HEK293 (cell line): ENCODE measurements around the gene MECP2.
A peak's percentile ranks its signal among the peaks of the same experiment; 100 is the strongest.

Experiments
- BCL11B ChIP-seq: fragments of 450-650 bp; formaldehyde crosslinking; IDR thresholded peaks from 2 replicates; pipeline ENCODE4 v1.5.1; 2016; ENCODE audit warnings: low read depth, missing biosample characterization, missing genetic modification characterization
- GLI2 ChIP-seq: fragments of 450-650 bp; formaldehyde crosslinking; IDR thresholded peaks from 2 replicates; pipeline ENCODE4; 2017; ENCODE audit warnings: missing biosample characterization, missing genetic modification characterization, low read depth, borderline replicate concordance
- MEIS1 ChIP-seq: sonication (generic); formaldehyde crosslinking; IDR thresholded peaks from 2 replicates; pipeline ENCODE4 v1.8.1; 2022; ENCODE audit warnings: missing genetic modification reagents, mild to moderate bottlenecking, borderline replicate concordance
- MYNN ChIP-seq: fragments of 450-650 bp; formaldehyde crosslinking; IDR thresholded peaks from 2 replicates; pipeline ENCODE4 v1.5.1; 2016; ENCODE audit warnings: missing biosample characterization, missing genetic modification characterization, borderline replicate concordance
- PRDM10 ChIP-seq: fragments of 450-650 bp; formaldehyde crosslinking; IDR thresholded peaks from 2 replicates; pipeline ENCODE4 v1.5.1; 2016; ENCODE audit warnings: missing biosample characterization, missing genetic modification characterization
- PRDM4 ChIP-seq: fragments of 450-650 bp; formaldehyde crosslinking; IDR thresholded peaks from 2 replicates; pipeline ENCODE4 v1.5.1; 2017; ENCODE audit warnings: missing biosample characterization, missing genetic modification characterization
- SP2 ChIP-seq: fragments of 450-650 bp; formaldehyde crosslinking; IDR thresholded peaks from 2 replicates; pipeline ENCODE4 v1.5.1; 2016; ENCODE audit warnings: missing biosample characterization, missing genetic modification characterization
- YY2 ChIP-seq: fragments of 450-650 bp; formaldehyde crosslinking; IDR thresholded peaks from 2 replicates; pipeline ENCODE4 v1.5.1; 2016; ENCODE audit warnings: missing biosample characterization, missing genetic modification characterization
- ZBTB21 ChIP-seq: fragments of 450-650 bp; formaldehyde crosslinking; IDR thresholded peaks from 2 replicates; pipeline ENCODE4 v1.5.1; 2017; ENCODE audit warnings: missing biosample characterization, missing genetic modification characterization
- ZNF10 ChIP-seq: fragments of 450-650 bp; formaldehyde crosslinking; IDR thresholded peaks from 2 replicates; pipeline ENCODE4 v1.5.1; 2017; ENCODE audit warnings: missing biosample characterization, missing genetic modification characterization
- ZNF146 ChIP-seq: fragments of 450-650 bp; formaldehyde crosslinking; IDR thresholded peaks from 2 replicates; pipeline ENCODE4 v1.5.1; 2016; ENCODE audit warnings: missing biosample characterization, missing genetic modification characterization
- ZNF148 ChIP-seq: fragments of 450-650 bp; formaldehyde crosslinking; IDR thresholded peaks from 2 replicates; pipeline ENCODE4 v1.5.0; 2017; ENCODE audit warnings: missing biosample characterization, missing genetic modification characterization, borderline replicate concordance
- ZNF16 ChIP-seq: fragments of 450-650 bp; formaldehyde crosslinking; IDR thresholded peaks from 2 replicates; pipeline ENCODE4 v1.5.1; 2016; ENCODE audit warnings: low read depth, missing biosample characterization, missing genetic modification characterization
- ZNF174 ChIP-seq: fragments of 450-650 bp; formaldehyde crosslinking; IDR thresholded peaks from 2 replicates; pipeline ENCODE4 v1.5.0; 2017; ENCODE audit warnings: missing biosample characterization, mild to moderate bottlenecking, missing genetic modification characterization
- ZNF175 ChIP-seq: fragments of 450-650 bp; formaldehyde crosslinking; IDR thresholded peaks from 2 replicates; pipeline ENCODE4 v1.5.1; 2016; ENCODE audit warnings: missing biosample characterization, missing genetic modification characterization
- ZNF18 ChIP-seq: fragments of 450-650 bp; formaldehyde crosslinking; IDR thresholded peaks from 2 replicates; pipeline ENCODE4 v1.5.1; 2016; ENCODE audit warnings: missing biosample characterization, missing genetic modification characterization
- ZNF19 ChIP-seq: fragments of 450-650 bp; formaldehyde crosslinking; IDR thresholded peaks from 2 replicates; pipeline ENCODE4; 2016; ENCODE audit warnings: missing biosample characterization, missing genetic modification characterization, low read depth
- ZNF292 ChIP-seq: fragments of 450-650 bp; formaldehyde crosslinking; IDR thresholded peaks from 2 replicates; pipeline ENCODE4 v1.5.1; 2016; ENCODE audit warnings: low read depth, missing biosample characterization, missing genetic modification characterization, borderline replicate concordance
- ZNF341 ChIP-seq: fragments of 450-650 bp; formaldehyde crosslinking; IDR thresholded peaks from 2 replicates; pipeline ENCODE4; 2016; ENCODE audit warnings: low read depth, missing biosample characterization, missing genetic modification characterization
- ZNF398 ChIP-seq: fragments of 450-650 bp; formaldehyde crosslinking; IDR thresholded peaks from 2 replicates; pipeline ENCODE4 v1.5.1; 2017; ENCODE audit warnings: missing biosample characterization, missing genetic modification characterization
- ZNF426 ChIP-seq: fragments of 450-650 bp; formaldehyde crosslinking; IDR thresholded peaks from 2 replicates; pipeline ENCODE4 v1.5.1; 2017; ENCODE audit warnings: missing biosample characterization, missing genetic modification characterization, mild to moderate bottlenecking, inconsistent platforms, moderate library complexity
- ZNF433 ChIP-seq: fragments of 450-650 bp; formaldehyde crosslinking; IDR thresholded peaks from 2 replicates; pipeline ENCODE4 v1.5.1; 2016; ENCODE audit warnings: missing biosample characterization, missing genetic modification characterization, low read depth
- ZNF473 ChIP-seq: fragments of 450-650 bp; formaldehyde crosslinking; IDR thresholded peaks from 2 replicates; pipeline ENCODE4 v1.5.1; 2017; ENCODE audit warnings: missing biosample characterization, missing genetic modification characterization
- ZNF560 ChIP-seq: fragments of 450-650 bp; formaldehyde crosslinking; IDR thresholded peaks from 2 replicates; pipeline ENCODE4 v1.5.1; 2017; ENCODE audit warnings: missing biosample characterization, missing genetic modification characterization, borderline replicate concordance
- ZNF600 ChIP-seq: fragments of 450-650 bp; formaldehyde crosslinking; IDR thresholded peaks from 2 replicates; pipeline ENCODE4 v1.5.1; 2016; ENCODE audit warnings: missing biosample characterization, missing genetic modification characterization
- ZNF610 ChIP-seq: fragments of 450-650 bp; formaldehyde crosslinking; IDR thresholded peaks from 2 replicates; pipeline ENCODE4 v1.5.1; 2016; ENCODE audit warnings: missing biosample characterization, missing genetic modification characterization, borderline replicate concordance
- ZNF670 ChIP-seq: fragments of 450-650 bp; formaldehyde crosslinking; IDR thresholded peaks from 2 replicates; pipeline ENCODE4 v1.5.1; 2016; ENCODE audit warnings: missing biosample characterization, missing genetic modification characterization, low read depth

Gene MECP2

GRCh38 chrX:154019633-154020528, 77.6 kb downstream of the MECP2 start, which contains the start of gene IRAK1 (continued):
- TF ChIP-seq ZNF600 (tag by site-specific recombination) (peak; percentile 22; the same call in 1 of the 2 replicates), ZNF341 (tag by site-specific recombination) (peak; percentile 94), ZNF426 (tag by site-specific recombination) (no peak), MEIS1 (no peak), MYNN (tag by site-specific recombination) (no peak), PRDM4 (tag by site-specific recombination) (no peak), BCL11B (tag by site-specific recombination) (no peak), ZNF670 (no peak), ZNF398 (tag by site-specific recombination) (no peak), ZNF292 (tag by site-specific recombination) (no peak), ZNF175 (tag by site-specific recombination) (no peak), ZNF560 (tag by site-specific recombination) (no peak), SP2 (no peak), ZNF18 (tag by site-specific recombination) (no peak), ZNF19 (tag by site-specific recombination) (no peak), ZNF16 (no peak), ZNF610 (tag by site-specific recombination) (no peak), ZBTB21 (tag by site-specific recombination) (no peak), ZNF433 (no peak), ZNF473 (tag by site-specific recombination) (no peak), PRDM10 (tag by site-specific recombination) (0 out of 2 replicates have a peak, but pooled peaks have one; percentile 1), ZNF174 (tag by site-specific recombination) (no peak), ZNF146 (tag by site-specific recombination) (no peak), ZNF148 (tag by site-specific recombination) (no peak), GLI2 (tag by site-specific recombination) (no peak), ZNF10 (tag by site-specific recombination) (no peak), YY2 (tag by site-specific recombination) (no peak)
